GM12891 (cell line): Measurements from ENCODE around the gene TMEM221.

Experiments
- DNase-seq: peaks from one replicate; pipeline ENCODE4 v3.0.0; 2011; ENCODE audit warnings: low spot score; ENCODE audit not compliant: insufficient read length
- FAIRE-seq: peaks from 2 replicates; lab custom pipeline; 2011; peaks lifted over from hg19 to GRCh38; lab: Jason Lieb, UNC
- PAX5 ChIP-seq: IDR thresholded peaks from 2 replicates; pipeline ENCODE4 v1.6.1; 2011; ENCODE audit warnings: low read length, moderate library complexity, mild to moderate bottlenecking; ENCODE audit not compliant: insufficient read depth, severe bottlenecking
- POLR2A ChIP-seq: IDR thresholded peaks from 2 replicates; pipeline ENCODE4 v1.6.1; 2011; ENCODE audit warnings: low read depth, low read length, control low read depth
- POLR2AphosphoS5 ChIP-seq: IDR thresholded peaks from 2 replicates; pipeline ENCODE4 v1.6.1; 2011; ENCODE audit warnings: low read depth, low read length, control low read depth
- POU2F2 ChIP-seq: IDR thresholded peaks from 2 replicates; pipeline ENCODE4 v1.6.1; 2011; ENCODE audit warnings: low read depth, mild to moderate bottlenecking, control low read depth, low read length, moderate library complexity
- SPI1 ChIP-seq: IDR thresholded peaks from 2 replicates; pipeline ENCODE4 v1.6.1; 2011; ENCODE audit warnings: low read depth, low read length, control low read depth
- TAF1 ChIP-seq: IDR thresholded peaks from 2 replicates; pipeline ENCODE4 v1.6.1; 2011; ENCODE audit warnings: low read depth, low read length, control low read depth

TMEM221 gene

DNA sequence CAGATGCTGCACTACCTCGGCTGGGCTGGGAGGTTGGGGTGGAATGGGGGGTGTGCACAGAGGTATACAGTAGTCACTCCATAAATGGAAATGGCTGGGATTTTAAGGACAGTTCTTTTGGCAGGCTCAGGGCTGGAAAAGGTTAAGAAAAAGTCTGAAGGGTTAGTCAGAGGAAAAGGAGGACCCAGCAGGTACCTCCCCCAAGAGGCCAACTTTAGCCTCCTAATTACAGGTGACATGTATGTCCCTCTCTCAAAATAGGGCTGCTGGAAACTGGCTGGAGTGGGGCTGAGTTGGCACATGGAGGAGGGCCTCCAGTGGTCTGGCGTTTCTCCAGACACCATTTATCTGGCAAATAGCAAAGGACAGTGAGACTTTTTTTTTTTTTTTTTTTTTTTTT is 55.5 kb downstream of the TMEM221 start:
- FAIRE-seq = no peak
- no peak for DNase-seq
- TF ChIP-seq POU2F2 (no peak), SPI1 (no peak)

GRCh38 chr19:17391371-17392151 is 56.9 kb downstream of the TMEM221 start:
- DNase-seq (no peak), FAIRE-seq (no peak)
- TF ChIP-seq TAF1 (no peak), POLR2AphosphoS5 (peak; percentile 28; the same call in 1 of the 2 replicates), POU2F2 (peak; percentile 19; the same call in 1 of the 2 replicates), POLR2A (no peak), SPI1 (peak; percentile 30; the same call in 1 of the 2 replicates)

- peak; percentile 95 for DNase-seq
- no peak for TF ChIP-seq PAX5
- TF ChIP-seq POU2F2 = peak; percentile 7; the same call in 1 of the 2 replicates
- TF ChIP-seq POLR2A = no peak
- FAIRE-seq = peak; percentile 98
Observed at GRCh38 chr19:17390665-17391370, 57.6 kb downstream of the TMEM221 start.

- DNase-seq = no peak
- no peak for FAIRE-seq
- TF ChIP-seq POLR2A = no peak
- TF ChIP-seq POU2F2 = no peak
- no peak for TF ChIP-seq PAX5
- TF ChIP-seq POLR2AphosphoS5 = no peak
- TF ChIP-seq SPI1 = no peak
- TF ChIP-seq TAF1 = no peak
Observed at GRCh38 chr19:17389957-17390664, 58.4 kb downstream of the TMEM221 start.

DNA sequence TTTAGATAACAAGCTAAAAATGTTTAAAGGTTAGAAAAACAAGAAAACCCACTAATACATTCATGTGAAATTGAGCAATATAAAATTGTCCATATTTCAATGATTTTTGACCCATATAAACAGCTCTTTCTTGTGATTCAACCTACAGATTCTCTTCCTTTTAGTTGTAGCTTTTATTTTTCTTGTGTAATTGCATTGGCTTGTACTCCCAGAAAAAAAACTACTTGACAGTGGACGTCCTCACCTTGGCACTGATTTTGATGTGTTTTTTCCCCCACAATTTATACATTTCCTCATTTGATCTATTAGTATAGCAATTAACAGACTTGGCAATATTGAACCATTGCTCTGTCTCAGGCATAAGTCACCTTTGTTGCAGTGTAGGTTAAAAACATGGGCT is 59.2 kb downstream of the TMEM221 start:
- TF ChIP-seq POLR2AphosphoS5 = no peak
- no peak for TF ChIP-seq TAF1
- no peak for TF ChIP-seq PAX5
- no peak for TF ChIP-seq POU2F2
- TF ChIP-seq POLR2A = no peak
- TF ChIP-seq SPI1 = no peak
- no peak for FAIRE-seq
- no peak for DNase-seq

DNA sequence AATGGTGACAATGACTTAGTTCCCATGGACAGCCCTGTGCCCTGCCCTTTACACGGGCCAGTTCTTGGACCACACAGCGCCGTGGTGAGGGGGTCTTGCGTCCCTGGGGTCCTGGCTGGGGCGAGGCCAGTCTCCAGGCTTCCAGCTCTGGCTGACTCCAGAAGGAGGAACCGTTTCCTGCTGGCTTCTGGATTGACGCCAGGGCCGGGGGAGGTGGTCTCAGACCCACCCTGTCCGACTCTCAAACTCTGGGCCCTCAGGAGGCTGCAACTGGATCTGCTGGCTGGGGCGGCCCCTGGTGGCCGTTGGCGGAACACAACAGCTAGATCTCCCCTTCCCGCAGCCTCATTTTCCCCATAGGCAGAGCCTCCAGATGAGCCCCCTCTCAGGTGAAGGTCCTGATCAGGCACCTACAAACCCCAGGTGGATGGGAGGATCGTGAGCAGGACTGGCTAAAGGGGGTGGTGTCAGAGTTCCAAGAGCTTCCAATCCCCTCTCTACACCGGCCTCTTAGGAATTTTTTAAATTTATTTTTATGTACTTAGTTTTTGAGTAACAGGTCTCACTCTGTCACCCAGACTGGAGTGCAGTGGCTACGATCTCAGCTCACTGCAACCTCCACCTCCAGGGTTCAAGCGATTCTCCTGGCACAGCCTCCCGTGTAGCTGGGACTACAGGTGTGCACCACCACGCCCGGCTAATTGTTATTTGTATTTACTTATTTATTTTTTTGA is 62.4 kb downstream of the TMEM221 start:
- DNase-seq (no peak), FAIRE-seq (peak; percentile 85)
- TF ChIP-seq PAX5 (no peak), POLR2AphosphoS5 (no peak)
